ENCODE results near the gene NTMT1.

Gene NTMT1

GRCh38 chr9:129608561-129609481 is 17.1 kb upstream of the NTMT1 start:
- no peak for DNase-seq (ENCODE audit: low spot score)
- POLR2A ChIA-PET (ENCODE audit: low non-redundant PET), result interaction anchor here (0.5 to 1.6 kb wide), 4 partner anchors 107 to 469 kb away, joined by 3 to 4 read pairs (median 4); no protein-coding TSS in a partner anchor
- CTCF ChIA-PET, result interaction anchor here (0.5 to 5.5 kb wide), 6 partner anchors 16 to 477 kb away, joined by 3 to 37 read pairs (median 8); no protein-coding TSS in a partner anchor
- no peak for TF ChIP-seq CTCF (conservative IDR thresholded peaks at IDR 0.05; ENCODE audit: low read depth)
- H3K27ac ChIP-seq, result peak overlapping the region; percentile 83

- ChIA-PET CTCF (interaction anchor here (1.5 to 5.5 kb wide), 4 partner anchors 14 to 478 kb away, joined by 7 to 37 read pairs (median 14); no protein-coding TSS in a partner anchor), POLR2A (ENCODE audit: low non-redundant PET) (interaction anchor here (0.6 to 1.6 kb wide), 2 partner anchors 131 to 276 kb away, joined by 4 to 5 read pairs; no protein-coding TSS in a partner anchor)
- no peak for TF ChIP-seq CTCF (conservative IDR thresholded peaks at IDR 0.05; ENCODE audit: low read depth)
- no peak for DNase-seq (ENCODE audit: low spot score)
- peak overlapping the region; percentile 83 for H3K27ac ChIP-seq
Measured at GRCh38 chr9:129609486-129610212, 16.3 kb upstream of the NTMT1 start.

GRCh38 chr9:129610213-129610472 is 15.8 kb upstream of the NTMT1 start:
- no peak for TF ChIP-seq CTCF (conservative IDR thresholded peaks at IDR 0.05; ENCODE audit: low read depth)
- no peak for DNase-seq (ENCODE audit: low spot score)
- peak overlapping the region; percentile 83 for H3K27ac ChIP-seq
- ChIA-PET POLR2A (ENCODE audit: low non-redundant PET) (no interaction called here), CTCF (interaction anchor here (1.5 to 5.5 kb wide), 3 partner anchors 14 to 477 kb away, joined by 5 to 37 read pairs (median 11); no protein-coding TSS in a partner anchor)

- POLR2A ChIA-PET (ENCODE audit: low non-redundant PET), result interaction anchor here (0.7 to 1.1 kb wide), 2 partner anchors 15 to 121 kb away, joined by 3 to 4 read pairs; partner anchors contain the start of gene NTMT1
- peak overlapping the region; percentile 83 for H3K27ac ChIP-seq
- TF ChIP-seq CTCF (conservative IDR thresholded peaks at IDR 0.05; ENCODE audit: low read depth), result peak; percentile 99
- CTCF ChIA-PET, result interaction anchor here (0.5 to 5.5 kb wide), 32 partner anchors 9 to 498 kb away, joined by 3 to 37 read pairs (median 5); partner anchors contain the start of genes C9orf50 and NTMT1
- peak; percentile 88 for DNase-seq (ENCODE audit: low spot score)
Measured at GRCh38 chr9:129610473-129611306, 15.3 kb upstream of the NTMT1 start.

- H3K27ac ChIP-seq, result peak overlapping the region; percentile 83
- CTCF ChIA-PET, result interaction anchor here (0.5 to 5.5 kb wide), 29 partner anchors 9 to 499 kb away, joined by 3 to 37 read pairs (median 5); partner anchors contain the start of genes C9orf50 and NTMT1
- DNase-seq (ENCODE audit: low spot score), result no peak
- POLR2A ChIA-PET (ENCODE audit: low non-redundant PET), result interaction anchor here (0.7 to 1.1 kb wide), 2 partner anchors 15 to 122 kb away, joined by 3 to 4 read pairs; partner anchors contain the start of gene NTMT1
- no peak; the same call in 1 of the 2 replicates for TF ChIP-seq CTCF (conservative IDR thresholded peaks at IDR 0.05; ENCODE audit: low read depth)
Measured at GRCh38 chr9:129611307-129611800, 14.6 kb upstream of the NTMT1 start.

All from RWPE1 (cell line).